Endothelial cell of umbilical vein (primary cell): ENCODE results near the gene HSPB3.

Experiments
- CTCF ChIP-seq, 2 donors: IDR thresholded peaks; 1 replicate in 1 of 2; 2 replicates in 1 of 2; pipeline ENCODE4 v1.5.1; 2011; ENCODE audit warnings: low read length in 2 of 2, mild to moderate bottlenecking in 2 of 2, moderate library complexity in 2 of 2, control low read depth in 1 of 2, inconsistent platforms in 1 of 2, low read depth in 1 of 2; ENCODE audit not compliant: insufficient read depth in 1 of 2; ENCODE audit errors: extremely low read depth in 1 of 2
- EZH2 ChIP-seq: IDR thresholded peaks from 2 replicates; pipeline ENCODE4 v1.6.1; 2012; ENCODE audit warnings: borderline replicate concordance, low read depth, mild to moderate bottlenecking, moderate library complexity, low read length, inconsistent platforms; ENCODE audit not compliant: severe bottlenecking
- FOS ChIP-seq: IDR thresholded peaks from 2 replicates; pipeline ENCODE4 v1.6.1; 2011; ENCODE audit warnings: mild to moderate bottlenecking, low read length, moderate library complexity, borderline replicate concordance; ENCODE audit not compliant: insufficient read depth
- GATA2 ChIP-seq: IDR thresholded peaks from 2 replicates; pipeline ENCODE4 v1.7.0; 2011; ENCODE audit warnings: low read depth, mild to moderate bottlenecking, moderate library complexity, mixed read lengths, low read length; ENCODE audit not compliant: insufficient read length, insufficient read depth
- JUN ChIP-seq: IDR thresholded peaks from 2 replicates; pipeline ENCODE4 v1.6.1; 2011; ENCODE audit warnings: borderline replicate concordance, low read depth; ENCODE audit not compliant: insufficient read length, insufficient read depth
- MAX ChIP-seq: IDR thresholded peaks from 2 replicates; pipeline ENCODE4 v1.6.1; 2011; ENCODE audit not compliant: insufficient read depth, insufficient read length
- MYC ChIP-seq: IDR thresholded peaks from one replicate; pipeline ENCODE4 v1.6.1; 2011; ENCODE audit warnings: mild to moderate bottlenecking, low read depth, low read length
- POLR2A ChIP-seq: IDR thresholded peaks from 2 replicates; pipeline ENCODE4 v1.6.1; 2012; ENCODE audit warnings: low read depth, mild to moderate bottlenecking, control low read depth, low read length
- POLR2AphosphoS5 ChIP-seq: IDR thresholded peaks from 2 replicates; pipeline ENCODE4 v1.6.1; 2012; ENCODE audit warnings: low read depth, mild to moderate bottlenecking, control low read depth, low read length, moderate library complexity; ENCODE audit not compliant: insufficient read depth

- TF ChIP-seq EZH2 (no peak), CTCF (IDR thresholded peaks at IDR 0.05; ENCODE audit: extremely low read depth in 1 of 2, insufficient read depth in 1 of 2, low read depth in 1 of 2, low read length in 2 of 2) (no peak), POLR2A (no peak), JUN (no peak), POLR2AphosphoS5 (no peak), MYC (no peak), FOS (no peak), MAX (no peak), GATA2 (no peak)
Measured at GRCh38 chr5:54426209-54426608, 29.3 kb upstream of the HSPB3 start.
